A549 (cell line): Measurements from ENCODE around the gene ABI3BP. TPM values are rescaled to one million over a fixed set of nuclear protein-coding genes. Genes with fewer than 3 reads are reported as not detected.

Experiments used
- ATAC-seq, 2 experiments: fragments of 200-7000 bp in 1 of 2; fragments of >200 bp in 1 of 2; cut with Nextera tagmentation in 1 of 2; cut with Tn5 transposase in 1 of 2; 3 replicates each; pipeline versions ENCODE4 v1.8.0 to v1.9.1; 2018 to 2020; ENCODE audit warnings: mild to moderate bottlenecking in 1 of 2, moderate library complexity in 1 of 2
- CTCF ChIA-PET: fragments of 300-600 bp; sonication (Branson Sonifier 250); formaldehyde crosslinking; extraction: SDS; loops from one replicate; lab custom pipeline; 2021; ENCODE audit warnings: antibody characterized with exemption, inconsistent platforms; lab: Yijun Ruan, JAX
- POLR2A ChIA-PET: fragments of 350-600 bp; formaldehyde crosslinking; extraction: SDS; loops from one replicate; lab custom pipeline; 2021; ENCODE audit warnings: antibody characterized with exemption, inconsistent platforms; lab: Yijun Ruan, JAX
- DNase-seq, 2 experiments: peaks; one replicate each; pipeline versions ENCODE4 v3.0.0 to v3.0.0-alpha.2; 2011 to 2016; ENCODE audit warnings: low read depth in 1 of 2, low spot score in 1 of 2
- FAIRE-seq: peaks from 2 replicates; lab custom pipeline; 2011; peaks lifted over from hg19 to GRCh38; lab: Jason Lieb, UNC
- H3K27ac ChIP-seq, 2 experiments: fragments of >200 bp; sonication (Bioruptor Twin); formaldehyde crosslinking; 3 replicates each; pipeline ENCODE4 v1.5.1; 2016 to 2017
- H3K4me1 ChIP-seq: fragments of >200 bp; sonication (Bioruptor Twin); formaldehyde crosslinking; 3 replicates; pipeline ENCODE4 v1.6.1; 2016
- H3K4me2 ChIP-seq: fragments of >200 bp; sonication (Bioruptor Twin); formaldehyde crosslinking; 3 replicates; pipeline ENCODE4 v1.6.1; 2016
- H3K4me3 ChIP-seq: fragments of >200 bp; sonication (Bioruptor Twin); formaldehyde crosslinking; 3 replicates; pipeline ENCODE4 v1.5.1; 2016
- H3K9me3 ChIP-seq: fragments of >200 bp; sonication (Bioruptor Twin); formaldehyde crosslinking; 3 replicates; pipeline ENCODE4 v1.6.1; 2016
- CBX2 ChIP-seq: fragments of 200-600 bp; sonication (generic); IDR thresholded peaks from 2 replicates; pipeline ENCODE4 v1.6.1; 2016; ENCODE audit warnings: low read depth, mild to moderate bottlenecking, borderline replicate concordance
- EHMT2 ChIP-seq: fragments of 200-600 bp; sonication (generic); IDR thresholded peaks from 2 replicates; pipeline ENCODE4 v1.6.1; 2016; ENCODE audit warnings: antibody characterized with exemption, low read depth, mild to moderate bottlenecking, moderate library complexity
- EP300 ChIP-seq, 2 experiments: fragments of >200 bp; sonication (Bioruptor Twin); formaldehyde crosslinking; IDR thresholded peaks; 2 replicates in 1 of 2; 3 replicates in 1 of 2; pipeline ENCODE4 v1.6.1; 2016 to 2017
- FOSB ChIP-seq: fragments of 250-450 bp; sonication (Bioruptor Pico); IDR thresholded peaks from 2 replicates; pipeline ENCODE4 v1.5.0; 2020; ENCODE audit warnings: mild to moderate bottlenecking, moderate library complexity
- FOSL2 ChIP-seq, 2 experiments: fragments of 450-650 bp in 1 of 2; fragments of >200 bp in 1 of 2; sonication (Bioruptor Twin) in 1 of 2; formaldehyde crosslinking; IDR thresholded peaks; 2 replicates each; pipeline versions ENCODE4 v1.5.0 to v1.6.1; 2016 to 2020; ENCODE audit warnings: mild to moderate bottlenecking in 1 of 2, moderate library complexity in 1 of 2
- GATA3 ChIP-seq: IDR thresholded peaks from 2 replicates; pipeline ENCODE4 v1.6.1; 2012; ENCODE audit warnings: borderline replicate concordance
- HEYL ChIP-seq: fragments of 250-450 bp; sonication (Bioruptor Pico); IDR thresholded peaks from 2 replicates; pipeline ENCODE4 v1.8.0; 2021; ENCODE audit warnings: mild to moderate bottlenecking, moderate library complexity
- HOXA7 ChIP-seq: fragments of 250-450 bp; sonication (Bioruptor Pico); IDR thresholded peaks from 2 replicates; pipeline ENCODE4 v1.5.0; 2020; ENCODE audit warnings: mild to moderate bottlenecking, moderate library complexity
- HOXB5 ChIP-seq: fragments of 250-450 bp; sonication (Bioruptor Pico); IDR thresholded peaks from 2 replicates; pipeline ENCODE4 v1.5.0; 2020; ENCODE audit warnings: mild to moderate bottlenecking, moderate library complexity
- MAFK ChIP-seq: fragments of 450-650 bp; IDR thresholded peaks from 2 replicates; pipeline ENCODE4 v1.6.1; 2014; ENCODE audit not compliant: partially characterized antibody
- MAX ChIP-seq: IDR thresholded peaks from 2 replicates; pipeline ENCODE4 v1.6.1; 2012
- NFE2L2 ChIP-seq: fragments of 150-350 bp; conservative IDR thresholded peaks from 2 replicates; pipeline ENCODE4 v1.6.1; 2014; ENCODE audit warnings: low read length
- NR3C1 ChIP-seq: fragments of >200 bp; sonication (Bioruptor Twin); formaldehyde crosslinking; IDR thresholded peaks from 3 replicates; pipeline ENCODE4 v1.6.1; 2017
- POLR2A ChIP-seq: IDR thresholded peaks from 2 replicates; pipeline ENCODE4 v1.6.1; 2012; ENCODE audit warnings: mild to moderate bottlenecking, low read length
- POLR2AphosphoS2 ChIP-seq: conservative IDR thresholded peaks from 2 replicates; pipeline ENCODE4 v1.6.1; 2012; ENCODE audit warnings: low read length, improper control_type of control experiment, inconsistent platforms
- RARB ChIP-seq: fragments of 250-450 bp; sonication (Bioruptor Pico); IDR thresholded peaks from 2 replicates; pipeline ENCODE4 v1.8.0; 2021; ENCODE audit warnings: mild to moderate bottlenecking, moderate library complexity
- RCOR1 ChIP-seq: fragments of 150-350 bp; IDR thresholded peaks from 2 replicates; pipeline ENCODE4 v1.6.1; 2014; ENCODE audit warnings: antibody characterized with exemption, low read length, low read depth
- RFX5 ChIP-seq: fragments of 450-650 bp; IDR thresholded peaks from 2 replicates; pipeline ENCODE4 v1.7.1; 2014; ENCODE audit warnings: antibody characterized with exemption, mild to moderate bottlenecking, moderate library complexity
- RNF2 ChIP-seq: fragments of 200-600 bp; sonication (generic); IDR thresholded peaks from 2 replicates; pipeline ENCODE4 v1.6.1; 2016; ENCODE audit warnings: low read depth, mild to moderate bottlenecking, antibody characterized with exemption, moderate library complexity, borderline replicate concordance
- SMC3 ChIP-seq: fragments of >200 bp; sonication (Bioruptor Twin); formaldehyde crosslinking; IDR thresholded peaks from 3 replicates; pipeline ENCODE4 v1.6.1; 2018; ENCODE audit warnings: inconsistent platforms
- SREBF2 ChIP-seq: fragments of 450-650 bp; IDR thresholded peaks from 2 replicates; pipeline ENCODE4 v1.6.1; 2014; ENCODE audit warnings: mild to moderate bottlenecking, moderate library complexity
- TFCP2L1 ChIP-seq: fragments of 250-450 bp; sonication (Bioruptor Pico); IDR thresholded peaks from 2 replicates; pipeline ENCODE4 v1.5.0; 2021; ENCODE audit warnings: mild to moderate bottlenecking
- ZC3H11A ChIP-seq: fragments of 450-650 bp; IDR thresholded peaks from 2 replicates; pipeline ENCODE4 v1.6.1; 2014; ENCODE audit warnings: antibody characterized with exemption, mild to moderate bottlenecking
- ZNF302 ChIP-seq: fragments of 250-450 bp; sonication (Bioruptor Pico); IDR thresholded peaks from 2 replicates; pipeline ENCODE4 v1.9.0; 2021; ENCODE audit warnings: inconsistent platforms, mild to moderate bottlenecking, moderate library complexity
- ZSCAN20 ChIP-seq: fragments of 250-450 bp; sonication (Bioruptor Pico); IDR thresholded peaks from 2 replicates; pipeline ENCODE4 v1.8.0; 2022; ENCODE audit warnings: mild to moderate bottlenecking, moderate library complexity
- WGBS: methylation state at CpG from one replicate; pipeline ENCODE4 v1.1.6; 2017; ENCODE audit errors: missing lambda C conversion rate; 5-methylcytosine and 5-hydroxymethylcytosine counted together
- polyA plus RNA-seq, 4 experiments: library from polyadenylated mRNA; depleted of rRNA in 3 of 4; stranded (reverse); fragments of >200 nt; fragmentation: RNase III in 1 of 4; extraction: RNeasy Plus Mini Kit Qiagen cat#74134 plus additional on column Dnase treatment in 1 of 4; gene quantifications; 2 replicates in 3 of 4; 3 replicates in 1 of 4; pipeline ENCODE4 v1.2.3, GENCODE V29; 2011 to 2017
- TF ChIP-seq, protein P1 (sequence below): fragments of 200-600 bp; sonication (generic); IDR thresholded peaks from 2 replicates; pipeline ENCODE4 v1.6.1; 2016; ENCODE audit warnings: antibody characterized with exemption, mild to moderate bottlenecking, moderate library complexity
- TF ChIP-seq, protein P2 (sequence below): fragments of >200 bp; sonication (Bioruptor Twin); formaldehyde crosslinking; IDR thresholded peaks from 3 replicates; pipeline ENCODE4 v1.6.1; 2016

Gene ABI3BP
- polyA plus RNA-seq, 2 of the 4 experiments (the other 2 are of a cell fraction) = 1.3 to 1.8 TPM

DNA sequence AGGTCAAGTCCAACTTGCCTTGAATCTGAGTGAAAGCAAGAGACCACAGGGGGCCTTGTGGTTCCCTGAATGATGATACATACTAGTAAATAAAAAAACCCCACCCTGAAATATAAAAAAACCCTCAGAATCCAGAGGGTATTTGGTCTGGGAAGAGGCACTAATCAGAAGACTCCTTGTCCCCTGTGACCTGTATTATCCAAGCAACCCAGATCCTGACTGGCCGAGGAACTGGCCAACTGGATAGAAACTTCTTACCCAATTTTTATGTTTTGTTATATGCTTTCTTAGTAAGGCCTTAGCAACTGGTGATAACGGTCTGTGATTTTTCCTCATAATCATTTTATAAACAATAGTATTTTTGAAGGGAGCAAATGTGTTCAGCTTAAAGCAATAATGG is 17.5 kb downstream of the ABI3BP start:
- Histone ChIP-seq H3K4me3 (no peak overlapping the region), H3K4me1 (peaks cover 21% of the 10 kb centered on the region), H3K27ac (no peak overlapping the region), H3K9me3 (no peaks in the 10 kb centered on the region), H3K4me2 (no peak overlapping the region)
- POLR2A ChIA-PET = no interaction called here
- CTCF ChIA-PET = interaction anchor here (1.3 to 1.4 kb wide), 3 partner anchors 13 to 220 kb away, joined by 3 to 4 read pairs (median 3); no protein-coding TSS in a partner anchor
- FAIRE-seq = no peak
- TF ChIP-seq MAFK = no peak
- TF ChIP-seq EHMT2 = no peak
- TF ChIP-seq SMC3 = no peak
- TF ChIP-seq RFX5 = no peak
- no peak for TF ChIP-seq MAX
- TF ChIP-seq NFE2L2 = no peak
- TF ChIP-seq HEYL (CRISPR knock-in tag) = no peak
- no peak for TF ChIP-seq RARB (CRISPR knock-in tag)
- no peak for TF ChIP-seq GATA3
- no peak for TF ChIP-seq HOXB5 (CRISPR knock-in tag)
- TF ChIP-seq, protein P1, sequence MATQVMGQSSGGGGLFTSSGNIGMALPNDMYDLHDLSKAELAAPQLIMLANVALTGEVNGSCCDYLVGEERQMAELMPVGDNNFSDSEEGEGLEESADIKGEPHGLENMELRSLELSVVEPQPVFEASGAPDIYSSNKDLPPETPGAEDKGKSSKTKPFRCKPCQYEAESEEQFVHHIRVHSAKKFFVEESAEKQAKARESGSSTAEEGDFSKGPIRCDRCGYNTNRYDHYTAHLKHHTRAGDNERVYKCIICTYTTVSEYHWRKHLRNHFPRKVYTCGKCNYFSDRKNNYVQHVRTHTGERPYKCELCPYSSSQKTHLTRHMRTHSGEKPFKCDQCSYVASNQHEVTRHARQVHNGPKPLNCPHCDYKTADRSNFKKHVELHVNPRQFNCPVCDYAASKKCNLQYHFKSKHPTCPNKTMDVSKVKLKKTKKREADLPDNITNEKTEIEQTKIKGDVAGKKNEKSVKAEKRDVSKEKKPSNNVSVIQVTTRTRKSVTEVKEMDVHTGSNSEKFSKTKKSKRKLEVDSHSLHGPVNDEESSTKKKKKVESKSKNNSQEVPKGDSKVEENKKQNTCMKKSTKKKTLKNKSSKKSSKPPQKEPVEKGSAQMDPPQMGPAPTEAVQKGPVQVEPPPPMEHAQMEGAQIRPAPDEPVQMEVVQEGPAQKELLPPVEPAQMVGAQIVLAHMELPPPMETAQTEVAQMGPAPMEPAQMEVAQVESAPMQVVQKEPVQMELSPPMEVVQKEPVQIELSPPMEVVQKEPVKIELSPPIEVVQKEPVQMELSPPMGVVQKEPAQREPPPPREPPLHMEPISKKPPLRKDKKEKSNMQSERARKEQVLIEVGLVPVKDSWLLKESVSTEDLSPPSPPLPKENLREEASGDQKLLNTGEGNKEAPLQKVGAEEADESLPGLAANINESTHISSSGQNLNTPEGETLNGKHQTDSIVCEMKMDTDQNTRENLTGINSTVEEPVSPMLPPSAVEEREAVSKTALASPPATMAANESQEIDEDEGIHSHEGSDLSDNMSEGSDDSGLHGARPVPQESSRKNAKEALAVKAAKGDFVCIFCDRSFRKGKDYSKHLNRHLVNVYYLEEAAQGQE = no peak
- no peak for TF ChIP-seq ZSCAN20 (CRISPR knock-in tag)
- no peak for TF ChIP-seq NR3C1
- TF ChIP-seq HOXA7 = no peak
- no peak for DNase-seq
- no peak for ATAC-seq
- WGBS = 86% methylated on average over 2 of the region's 2 CpGs

DNA sequence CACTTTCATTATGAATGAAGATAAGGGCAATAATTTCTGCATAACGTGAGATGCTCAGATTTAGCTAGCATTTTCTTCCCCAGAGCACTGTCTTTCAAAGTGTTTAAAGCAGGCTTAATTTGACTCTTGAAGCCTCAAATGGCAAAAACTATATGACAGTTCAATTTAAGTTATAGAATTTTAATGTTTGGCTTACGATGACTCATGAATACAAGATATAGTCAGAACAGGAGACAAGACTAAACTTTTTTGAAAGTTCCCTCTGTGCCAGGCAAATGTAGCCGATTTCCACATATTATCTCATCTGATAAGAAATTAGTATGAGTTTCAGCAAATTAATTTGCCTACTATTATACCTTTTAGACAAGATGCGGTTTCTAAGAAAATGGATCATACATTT is 19.6 kb downstream of the ABI3BP start:
- TF ChIP-seq, protein P1 = no peak
- TF ChIP-seq FOSL2 (IDR thresholded peaks at IDR 0.05) (no peak), FOSL2 (CRISPR knock-in tag; IDR thresholded peaks at IDR 0.05) (peak; percentile 46; the same call in 1 of the 2 replicates)
- TF ChIP-seq, all 56 proteins: peak for 1
- DNase-seq = no peak
- CTCF ChIA-PET = no interaction called here
- WGBS = 76% methylated on average over 4 of the region's 4 CpGs
- Histone ChIP-seq H3K4me3 (no peak overlapping the region), H3K9me3 (no peaks in the 10 kb centered on the region), H3K4me1 (peaks cover 21% of the 10 kb centered on the region), H3K27ac (no peak overlapping the region), H3K4me2 (peak overlapping the region; percentile 15; the same call in 1 of the 3 replicates)
- FAIRE-seq = no peak
- POLR2A ChIA-PET = no interaction called here
- ATAC-seq = no peak

DNA sequence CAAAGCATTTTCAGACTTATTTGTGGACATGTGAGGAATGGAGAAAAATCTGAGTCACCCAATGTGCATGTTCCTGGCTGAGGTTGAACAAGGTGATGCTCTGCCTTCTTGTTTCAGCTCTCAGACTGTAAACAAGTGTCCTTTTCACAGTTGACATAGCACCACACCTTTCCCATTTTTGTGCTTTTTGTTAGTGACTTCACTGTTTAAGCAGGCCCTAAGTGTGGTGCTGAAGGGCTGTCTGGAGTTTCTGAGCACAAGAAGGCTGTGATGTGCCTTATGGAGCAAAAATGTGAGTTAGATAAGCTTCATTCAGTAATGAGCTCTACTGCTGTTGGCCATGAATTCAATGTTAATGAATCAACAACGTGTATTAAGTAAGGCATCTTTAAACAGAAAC is 20.4 kb downstream of the ABI3BP start:
- 0 out of 3 replicates have a peak overlapping the region, but pooled peaks have one; percentile 15 for H3K4me2 ChIP-seq
- DNase-seq (peak in 1 of 2 experiments; percentile 28), FAIRE-seq (no peak), ATAC-seq (no peak; a peak in 1 of 6 replicates)
- WGBS = 8% methylated on average over 1 of the region's 1 CpG
- no peak for TF ChIP-seq ZSCAN20 (CRISPR knock-in tag)
- TF ChIP-seq RCOR1 = no peak
- no peak for TF ChIP-seq MAFK
- TF ChIP-seq ZNF302 (CRISPR knock-in tag) = no peak
- no peak for TF ChIP-seq EP300 (IDR thresholded peaks at IDR 0.05)
- TF ChIP-seq POLR2AphosphoS2 = no peak
- no peak for TF ChIP-seq FOSB (CRISPR knock-in tag)
- no peak for TF ChIP-seq RNF2
- TF ChIP-seq ZC3H11A = no peak
- TF ChIP-seq TFCP2L1 (CRISPR knock-in tag) = no peak
- no peak for TF ChIP-seq HEYL (CRISPR knock-in tag)
- no peak for TF ChIP-seq GATA3
- TF ChIP-seq RARB (CRISPR knock-in tag) = no peak
- TF ChIP-seq POLR2A = no peak
- no peak for TF ChIP-seq CBX2
- TF ChIP-seq, protein P2, sequence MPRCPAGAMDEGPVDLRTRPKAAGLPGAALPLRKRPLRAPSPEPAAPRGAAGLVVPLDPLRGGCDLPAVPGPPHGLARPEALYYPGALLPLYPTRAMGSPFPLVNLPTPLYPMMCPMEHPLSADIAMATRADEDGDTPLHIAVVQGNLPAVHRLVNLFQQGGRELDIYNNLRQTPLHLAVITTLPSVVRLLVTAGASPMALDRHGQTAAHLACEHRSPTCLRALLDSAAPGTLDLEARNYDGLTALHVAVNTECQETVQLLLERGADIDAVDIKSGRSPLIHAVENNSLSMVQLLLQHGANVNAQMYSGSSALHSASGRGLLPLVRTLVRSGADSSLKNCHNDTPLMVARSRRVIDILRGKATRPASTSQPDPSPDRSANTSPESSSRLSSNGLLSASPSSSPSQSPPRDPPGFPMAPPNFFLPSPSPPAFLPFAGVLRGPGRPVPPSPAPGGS = no peak
- TF ChIP-seq SREBF2 = no peak
- H3K27ac ChIP-seq = no peak overlapping the region
- H3K4me3 ChIP-seq = no peak overlapping the region
- ChIA-PET CTCF (no interaction called here), POLR2A (no interaction called here)
- no peaks in the 10 kb centered on the region for H3K9me3 ChIP-seq
- H3K4me1 ChIP-seq = peaks cover 21% of the 10 kb centered on the region
